GM12892 (cell line): ENCODE measurements around the gene CHD2.

Experiments used
- POLR2A ChIP-seq: IDR thresholded peaks from 2 replicates; pipeline ENCODE4 v1.6.1; 2011; ENCODE audit warnings: low read depth, low read length, control low read depth
- POLR2AphosphoS5 ChIP-seq: IDR thresholded peaks from 2 replicates; pipeline ENCODE4 v1.6.1; 2011; ENCODE audit warnings: low read depth, low read length, control low read depth

GRCh38 chr15:93076875-93077274 lies 176.8 kb downstream of the CHD2 start:
- TF ChIP-seq POLR2AphosphoS5 (no peak), POLR2A (no peak)
